HL-60/S4 treated with retinoic acid at 250 ng/mL for 4 days and 3 days (cell line): ENCODE data around the gene RHCG.

Experiments
- in situ Hi-C: fragments of 300-500 bp; cut with MboI; formaldehyde crosslinking; loops from 2 replicates; pipeline ENCODE4 v1.7.0; 2022; ENCODE audit warnings: low sequenced_read_pairs

RHCG gene

DNA sequence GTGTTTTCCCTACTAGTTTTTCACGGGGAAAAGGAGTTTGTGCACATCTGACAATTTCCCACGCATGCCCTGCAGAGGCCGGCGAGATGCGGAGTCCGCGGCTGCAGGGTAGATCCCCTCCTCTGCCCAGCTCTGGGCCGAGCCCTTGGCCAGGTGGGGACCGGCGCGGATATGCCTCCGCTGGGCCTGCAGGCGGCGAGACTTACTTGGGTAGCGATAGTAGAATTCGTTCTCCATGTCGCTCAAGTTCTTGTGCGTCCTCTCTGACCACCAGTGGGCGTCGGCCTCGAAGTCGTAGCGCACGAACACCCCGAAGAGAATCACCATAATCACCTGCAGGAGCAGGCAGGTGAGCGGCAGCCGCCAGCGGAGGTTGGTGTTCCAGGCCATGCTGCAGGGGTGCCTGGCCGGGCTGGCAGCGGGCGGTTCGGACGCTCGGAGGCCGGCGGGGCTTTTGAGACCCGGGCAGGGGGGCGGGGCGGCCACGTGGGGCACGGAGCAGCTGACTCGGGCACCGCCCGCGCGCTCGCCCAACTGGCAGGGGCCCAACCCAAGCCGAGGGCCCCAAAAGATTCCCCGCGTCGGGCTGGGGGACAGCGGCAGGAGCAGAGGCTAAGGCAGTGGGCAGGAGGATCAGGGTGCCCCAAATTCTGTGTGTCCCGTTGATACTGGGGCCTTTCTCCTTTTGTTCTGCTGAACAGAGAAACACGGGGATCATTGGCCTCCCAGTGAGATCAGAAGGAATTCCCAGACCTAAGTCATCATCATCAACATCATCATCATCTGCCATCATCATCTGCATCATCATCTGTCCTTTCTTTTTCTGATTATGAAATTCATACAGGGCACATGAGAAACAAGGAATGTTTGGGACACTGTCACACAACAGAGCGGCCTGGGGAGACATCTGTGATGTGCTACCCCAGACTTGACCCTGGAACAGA lies at the start of gene RHCG:
Gene RHCG, minus strand, starts transcription at position 429 of the 944 bp plus-strand sequence. Its CDS starts 39 bp downstream, at position 390.
- in situ Hi-C loops: no loop called here

DNA sequence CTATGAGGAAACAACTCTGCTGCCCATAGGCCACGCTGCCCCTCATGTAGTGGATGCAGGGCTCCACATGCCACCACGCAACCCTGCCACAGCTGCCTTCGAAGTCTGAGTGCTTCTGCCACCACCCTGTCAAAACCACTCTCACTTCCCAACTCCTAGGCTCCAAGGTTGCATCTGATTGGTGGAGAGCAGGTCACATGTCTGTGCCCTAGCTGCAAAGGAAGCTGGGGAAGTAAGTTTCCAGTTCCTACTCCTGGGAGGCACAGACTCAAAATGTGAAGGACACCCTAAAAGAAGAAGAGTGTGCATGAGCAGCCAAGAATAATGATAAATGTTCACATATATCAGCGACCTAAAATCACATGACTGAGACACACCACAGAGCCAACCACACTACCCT lies 47.0 kb upstream of the RHCG start:
- in situ Hi-C loops: no loop called here

DNA sequence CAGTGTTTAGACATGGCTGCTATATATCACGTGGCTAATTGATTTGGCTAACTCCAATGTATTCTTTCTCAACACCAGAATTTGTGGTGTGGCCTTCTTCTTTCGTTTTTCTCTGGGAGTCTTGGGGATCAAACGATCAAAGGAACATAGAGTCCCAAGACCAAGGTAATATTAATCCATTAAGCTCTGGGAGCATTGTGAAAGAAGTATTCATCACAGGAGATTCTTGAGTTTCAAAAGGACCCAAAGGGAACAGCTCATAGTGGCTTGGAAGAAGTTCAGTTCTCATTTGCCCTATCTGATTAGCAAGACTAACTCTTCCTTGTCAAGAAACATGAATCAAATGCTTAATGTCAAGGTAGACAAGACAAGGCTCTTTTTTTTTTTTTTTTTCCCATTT lies 46.0 kb upstream of the RHCG start:
- in situ Hi-C loops: no loop called here

- in situ Hi-C loops: no loop called here
These were observed 42.6 kb upstream of the RHCG start for GRCh38 chr15:89539027-89539426.

DNA sequence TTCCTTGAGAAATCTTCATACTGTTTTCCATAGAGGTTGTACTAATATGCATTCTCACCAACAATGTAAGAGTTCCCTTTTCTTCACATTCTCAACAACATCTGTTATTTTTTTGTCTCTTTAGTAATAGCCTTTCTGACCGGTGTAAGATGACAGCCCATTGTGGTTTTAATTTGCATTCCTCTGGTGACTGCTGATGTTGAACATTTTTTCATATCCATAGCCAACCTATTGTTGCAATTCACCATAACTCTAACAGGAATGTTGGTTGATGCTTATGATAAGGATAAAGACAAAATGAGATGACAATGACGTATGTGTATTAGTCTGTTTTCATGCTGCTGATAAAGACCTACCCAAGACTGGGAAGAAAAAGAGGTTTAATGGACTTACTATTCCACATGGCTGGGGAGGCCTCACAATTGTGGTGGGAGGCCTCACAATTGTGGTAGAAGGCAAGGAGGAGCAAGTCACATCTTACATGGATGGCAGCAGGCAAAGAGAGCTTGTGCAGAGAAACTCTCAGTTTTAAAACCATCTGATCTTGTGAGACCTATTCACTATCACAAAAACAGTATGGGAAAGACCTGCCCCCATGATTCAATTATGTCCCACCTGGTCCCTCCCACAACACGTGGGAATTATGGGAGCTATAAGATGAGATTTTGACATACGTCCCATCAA lies 37.6 kb upstream of the RHCG start:
- in situ Hi-C loops: no loop called here

- in situ Hi-C loops: no loop called here
These were observed 35.6 kb upstream of the RHCG start for GRCh38 chr15:89531796-89532537.

DNA sequence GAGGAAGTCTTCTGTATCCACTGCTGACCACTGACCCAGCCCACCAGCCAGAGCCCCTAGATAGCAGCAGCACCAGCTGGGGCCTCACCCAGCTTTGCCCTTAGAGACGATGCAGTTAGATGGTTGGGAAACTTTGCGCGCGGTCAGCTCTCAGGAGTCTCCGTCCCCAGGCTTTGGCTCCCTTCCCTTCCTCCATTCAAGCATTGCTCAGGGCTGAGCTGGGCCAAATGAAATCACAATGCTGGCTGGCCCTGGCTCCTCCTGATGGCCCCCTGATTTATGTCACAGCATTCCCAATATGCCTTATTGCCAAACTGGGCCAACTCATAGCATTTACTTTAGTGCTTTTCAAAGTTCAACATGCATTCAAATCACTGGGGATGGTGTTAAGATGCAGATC lies 34.6 kb upstream of the RHCG start:
- in situ Hi-C loops: no loop called here

DNA sequence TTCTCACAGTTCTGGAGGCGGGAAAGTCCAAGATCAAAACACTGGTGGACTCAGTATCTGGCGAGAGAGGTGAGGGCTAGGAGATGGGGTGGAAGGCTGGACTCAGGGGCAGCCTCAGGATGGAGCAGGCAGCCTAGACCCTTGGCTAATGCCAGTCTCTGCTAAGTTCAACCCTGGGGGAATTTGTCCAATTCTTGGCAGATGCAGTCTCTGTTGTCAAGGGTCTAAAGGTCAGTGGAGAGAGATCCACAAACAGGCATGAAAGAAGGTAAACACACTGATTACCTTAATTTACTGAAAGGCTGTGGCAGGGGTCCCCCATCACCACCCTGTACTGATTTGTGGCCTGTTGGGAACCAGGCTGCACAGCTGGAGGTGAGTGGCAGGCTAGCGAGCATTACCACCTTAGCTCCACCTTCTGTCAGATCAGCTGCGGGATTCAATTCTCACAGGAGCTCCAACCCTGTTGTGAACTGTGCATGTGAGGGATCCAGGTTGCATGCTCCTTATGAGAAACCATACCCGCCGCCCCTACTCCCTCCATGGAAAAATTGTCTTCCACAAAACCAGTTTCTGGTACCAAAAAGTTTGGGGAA lies 32.5 kb upstream of the RHCG start:
- in situ Hi-C loops: no loop called here

DNA sequence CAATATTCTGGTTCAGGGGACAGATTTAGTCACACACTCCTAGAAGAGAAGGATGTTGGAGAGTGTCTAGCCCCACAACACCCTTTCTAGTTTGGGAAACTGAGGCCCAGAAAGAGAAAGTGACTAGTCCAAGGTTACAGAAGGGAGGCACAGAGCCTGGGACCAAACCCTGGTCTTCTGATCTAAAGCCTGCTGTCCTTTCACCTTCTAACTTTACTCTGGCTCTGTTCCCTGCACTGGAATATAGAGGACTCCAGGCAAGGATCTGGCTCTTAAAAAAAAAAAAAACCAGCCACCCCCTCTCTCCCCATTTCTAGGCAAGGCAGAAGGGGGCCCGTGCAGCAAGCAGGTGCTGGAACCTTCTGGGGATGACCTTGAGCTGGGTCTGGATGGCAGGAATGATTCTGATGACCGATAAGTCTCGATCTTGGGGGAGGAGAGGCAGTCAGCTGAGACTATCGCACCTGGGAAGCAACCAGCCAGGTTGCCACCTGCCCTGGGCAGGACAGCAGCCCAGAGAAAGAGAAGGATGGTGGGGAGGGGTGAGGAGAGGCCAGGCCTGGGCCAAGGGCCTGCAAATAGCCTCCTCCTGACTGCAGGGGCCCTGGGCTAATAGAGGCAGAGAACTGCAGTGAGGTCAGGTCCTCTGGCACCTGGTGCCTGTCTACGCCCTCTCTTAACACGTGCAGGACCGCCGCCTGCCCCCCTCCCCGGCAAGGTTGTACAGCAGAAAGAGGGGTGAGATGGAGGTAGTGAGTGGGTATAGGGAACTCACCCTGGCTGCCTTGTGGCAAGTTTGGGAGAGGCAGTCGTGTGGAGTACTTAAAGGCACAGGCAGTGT lies 30.4 kb upstream of the RHCG start:
- in situ Hi-C loops: no loop called here

- in situ Hi-C loops: no loop called here
These were observed 29.8 kb upstream of the RHCG start for GRCh38 chr15:89526181-89526580.

- in situ Hi-C loops: no loop called here
These were observed 27.8 kb upstream of the RHCG start for GRCh38 chr15:89524184-89524583.

DNA sequence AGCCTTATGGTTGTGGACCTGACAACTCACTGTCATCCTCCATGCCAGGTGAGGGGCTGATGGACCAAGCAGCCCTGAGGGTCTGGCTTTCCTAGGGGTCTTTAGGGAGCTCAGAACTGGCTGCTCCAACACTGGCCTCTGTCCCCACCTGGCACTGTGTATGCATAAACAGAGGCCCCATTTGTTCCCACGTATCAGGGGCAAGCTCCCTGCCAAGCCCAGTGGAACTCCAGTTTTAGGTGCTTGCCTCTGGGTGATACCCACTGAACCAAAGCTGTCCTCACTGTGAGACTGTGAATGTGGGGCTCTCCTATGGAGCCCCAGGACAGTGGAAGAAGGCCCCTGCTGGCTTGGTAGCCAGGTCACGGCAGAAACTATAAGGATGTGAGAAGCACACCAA lies 26.7 kb upstream of the RHCG start:
- in situ Hi-C loops: no loop called here

GRCh38 chr15:89521605-89522004 lies 25.2 kb upstream of the RHCG start:
- in situ Hi-C loops: no loop called here

GRCh38 chr15:89515477-89515876 lies 19.1 kb upstream of the RHCG start:
- in situ Hi-C loops: no loop called here

DNA sequence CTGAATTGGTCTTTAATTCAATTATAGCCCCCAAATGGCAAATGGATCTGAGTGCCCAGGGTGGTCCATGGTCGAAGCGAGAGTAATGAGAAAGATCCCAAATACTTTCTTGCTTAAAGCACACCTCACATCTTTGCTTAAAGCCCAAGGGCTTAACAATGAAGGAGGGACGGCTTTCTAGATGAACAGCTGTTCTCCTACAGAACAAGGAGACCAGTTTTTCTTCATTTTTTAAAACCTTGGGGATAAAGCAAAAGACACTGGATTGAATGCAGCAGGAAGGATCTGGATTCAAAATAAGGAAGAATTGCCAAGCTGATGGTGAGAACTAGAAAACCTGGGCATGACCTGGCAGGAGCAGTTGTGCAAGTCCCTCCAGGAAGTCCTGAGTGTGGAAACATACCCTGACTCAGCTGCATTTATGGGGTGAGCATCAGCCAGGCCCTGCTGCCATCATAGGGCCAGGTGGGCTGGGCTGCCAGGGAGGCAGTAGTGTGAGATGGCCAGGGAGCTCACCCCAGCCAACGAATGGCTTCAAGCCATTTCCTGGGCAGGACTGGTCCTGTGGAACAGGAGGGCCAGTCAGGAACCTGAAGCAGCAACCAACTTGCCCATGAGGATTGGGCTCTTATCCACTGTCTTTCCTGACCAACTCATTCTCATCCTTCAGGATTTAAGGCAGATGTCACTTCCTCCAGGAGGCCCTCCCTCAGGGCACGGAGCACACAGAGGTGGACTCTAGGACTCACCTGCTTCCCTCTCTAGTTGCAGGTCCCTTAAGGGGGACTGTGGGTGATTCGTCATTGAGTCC lies 18.4 kb upstream of the RHCG start:
- in situ Hi-C loops: no loop called here

DNA sequence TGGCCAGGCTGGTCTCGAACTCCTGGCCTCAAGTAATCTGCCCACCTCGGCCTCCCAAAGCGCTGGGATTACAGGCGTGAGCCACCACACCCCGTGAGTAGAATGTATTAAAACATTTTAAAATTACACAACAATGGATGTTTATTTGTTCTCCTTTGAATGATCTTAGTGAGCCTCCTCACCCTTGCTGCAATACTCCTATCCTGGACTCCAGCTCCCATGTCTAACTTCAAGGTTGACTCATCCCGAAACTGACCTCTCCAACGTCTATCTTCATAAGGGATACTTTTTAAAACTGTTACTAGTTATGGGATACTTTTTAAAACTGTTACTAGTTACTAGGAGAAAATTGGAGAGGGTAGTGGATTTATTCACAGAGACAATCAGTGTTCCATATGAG lies 17.8 kb upstream of the RHCG start:
- in situ Hi-C loops: no loop called here

- in situ Hi-C loops: no loop called here
These were observed 16.9 kb upstream of the RHCG start for GRCh38 chr15:89513284-89513683.

DNA sequence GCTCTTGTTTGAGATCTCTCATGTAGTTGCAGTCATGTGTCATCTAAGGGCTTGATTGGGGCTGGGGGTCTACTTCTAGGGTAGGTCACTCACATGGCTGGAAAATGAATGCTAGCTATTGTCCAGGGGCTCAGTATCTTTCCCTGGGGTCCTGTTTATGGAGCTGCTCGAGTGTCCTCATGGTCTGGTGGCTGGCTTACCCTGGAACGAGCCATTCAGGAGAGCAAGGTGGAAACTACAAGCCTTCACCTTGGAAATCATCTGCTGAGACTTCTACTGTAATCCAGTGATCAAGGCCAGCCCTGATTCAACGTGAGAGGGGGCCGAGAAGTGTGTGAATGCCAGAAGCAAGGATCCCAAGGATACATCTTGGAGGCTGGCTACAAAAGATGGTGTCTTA lies 16.2 kb upstream of the RHCG start:
- in situ Hi-C loops: no loop called here

GRCh38 chr15:89506026-89506686 lies 9.8 kb upstream of the RHCG start:
- in situ Hi-C loops: no loop called here
